Central memory CD4-positive, alpha-beta T cell (primary cell): ENCODE data around the gene PPP1R3D.
"Not testable (repeated sequence)": the region's sequence is repeated elsewhere in the genome, so short reads cannot be mapped to it uniquely, and the experiment has no call there.

ENCODE experiments used
- DNase-seq: peaks from one replicate; pipeline ENCODE4 v3.0.0; 2022

The PPP1R3D gene

GRCh38 chr20:59912609-59913008 lies 27.5 kb downstream of the PPP1R3D start:
- DNase-seq = no peak

GRCh38 chr20:59911041-59911440 lies 29.1 kb downstream of the PPP1R3D start:
- DNase-seq = no peak

GRCh38 chr20:59908855-59909254 lies 31.2 kb downstream of the PPP1R3D start:
- DNase-seq = no peak

GRCh38 chr20:59903621-59904020 lies 36.5 kb downstream of the PPP1R3D start:
- no peak for DNase-seq

- no peak for DNase-seq
Observed at GRCh38 chr20:59902470-59902869, 37.6 kb downstream of the PPP1R3D start.

- no peak for DNase-seq
Observed at GRCh38 chr20:59895908-59896307, 44.2 kb downstream of the PPP1R3D start.

GRCh38 chr20:59891581-59891980 lies 48.5 kb downstream of the PPP1R3D start:
- no peak for DNase-seq

GRCh38 chr20:59890035-59890434 lies 50.1 kb downstream of the PPP1R3D start:
- DNase-seq = not testable (repeated sequence)

- no peak for DNase-seq
Observed at GRCh38 chr20:59888050-59888449, 52.1 kb downstream of the PPP1R3D start.
